ENCODE measurements around the gene MS4A15.

Gene MS4A15

GRCh38 chr11:60792521-60792920 lies 35.9 kb downstream of the MS4A15 start:
- H3K9ac ChIP-seq (ENCODE audit: low read length in 5 of 5): no peak overlapping the region
- H3K9me3 ChIP-seq (ENCODE audit: control insufficient read depth in 5 of 5, low read length in 5 of 5): peaks cover 0 to 11% (median 10%) of the 10 kb centered on the region in 5 donors
- H3K27me3 ChIP-seq (ENCODE audit: control insufficient read depth in 5 of 5, insufficient read depth in 4 of 5, low read length in 5 of 5): peaks cover 0 to 9% (median 0%) of the 10 kb centered on the region in 5 donors

DNA sequence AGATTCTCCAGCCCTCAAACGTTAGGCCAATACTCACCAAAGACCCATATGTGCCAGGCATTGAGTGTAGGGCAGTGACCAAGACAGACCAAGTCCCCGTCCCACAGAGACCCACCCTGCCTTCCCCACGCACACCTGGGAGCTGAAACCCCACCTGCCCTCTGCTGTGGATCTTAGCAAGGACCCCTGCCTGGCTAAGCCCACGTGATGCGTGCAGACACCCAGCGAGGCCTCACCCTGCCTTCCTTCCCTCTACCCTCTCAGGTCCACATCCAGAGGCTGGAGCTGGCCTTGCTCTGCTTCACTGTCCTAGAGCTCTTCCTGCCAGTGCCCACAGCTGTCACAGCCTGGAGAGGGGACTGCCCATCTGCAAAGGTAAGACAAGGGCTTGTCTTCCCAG lies 38.6 kb downstream of the MS4A15 start:
- Histone ChIP-seq H3K27ac (ENCODE audit: low read depth, low read length) (no peak overlapping the region), H3K36me3 (ENCODE audit: control insufficient read depth in 5 of 5, insufficient read depth in 5 of 5, low read length in 5 of 5) (no peaks in the 10 kb centered on the region), H3K4me1 (ENCODE audit: control insufficient read depth in 5 of 5, insufficient read depth in 5 of 5, low read length in 5 of 5) (no peaks in the 10 kb centered on the region), H3K9me3 (ENCODE audit: control insufficient read depth in 5 of 5, low read length in 5 of 5) (peaks cover 0 to 11% (median 10%) of the 10 kb centered on the region in 5 donors), H3K4me3 (ENCODE audit: low read depth in 1 of 5, low read length in 5 of 5) (no peak overlapping the region), H3K9ac (ENCODE audit: low read length in 5 of 5) (no peak overlapping the region), H3K27me3 (ENCODE audit: control insufficient read depth in 5 of 5, insufficient read depth in 4 of 5, low read length in 5 of 5) (peaks cover 0 to 14% (median 0%) of the 10 kb centered on the region in 5 donors)

More at GRCh38 chr11:60792521-60792920, 35.9 kb downstream of the MS4A15 start:
- Histone ChIP-seq H3K36me3 (ENCODE audit: control insufficient read depth in 5 of 5, insufficient read depth in 5 of 5, low read length in 5 of 5) (no peaks in the 10 kb centered on the region), H3K4me1 (ENCODE audit: control insufficient read depth in 5 of 5, insufficient read depth in 5 of 5, low read length in 5 of 5) (peaks cover under 1 to 11% (median 7%) of the 10 kb centered on the region in 5 donors), H3K4me3 (ENCODE audit: low read depth in 1 of 5, low read length in 5 of 5) (no peak overlapping the region), H3K27ac (ENCODE audit: low read depth, low read length) (no peak overlapping the region)

- H3K4me3 ChIP-seq (ENCODE audit: low read depth in 1 of 5, low read length in 5 of 5): no peak overlapping the region
- peaks cover 0 to 12% (median 0%) of the 10 kb centered on the region in 5 donors for H3K27me3 ChIP-seq (ENCODE audit: control insufficient read depth in 5 of 5, insufficient read depth in 4 of 5, low read length in 5 of 5)
- no peaks in the 10 kb centered on the region for H3K36me3 ChIP-seq (ENCODE audit: control insufficient read depth in 5 of 5, insufficient read depth in 5 of 5, low read length in 5 of 5)
- H3K9ac ChIP-seq (ENCODE audit: low read length in 5 of 5): no peak overlapping the region
- peaks cover 0 to 5% (median 0%) of the 10 kb centered on the region in 5 donors for H3K9me3 ChIP-seq (ENCODE audit: control insufficient read depth in 5 of 5, low read length in 5 of 5)
- no peak overlapping the region for H3K27ac ChIP-seq (ENCODE audit: low read depth, low read length)
- no peaks in the 10 kb centered on the region for H3K4me1 ChIP-seq (ENCODE audit: control insufficient read depth in 5 of 5, insufficient read depth in 5 of 5, low read length in 5 of 5)
Observed at GRCh38 chr11:60797846-60798630, 41.4 kb downstream of the MS4A15 start.

DNA sequence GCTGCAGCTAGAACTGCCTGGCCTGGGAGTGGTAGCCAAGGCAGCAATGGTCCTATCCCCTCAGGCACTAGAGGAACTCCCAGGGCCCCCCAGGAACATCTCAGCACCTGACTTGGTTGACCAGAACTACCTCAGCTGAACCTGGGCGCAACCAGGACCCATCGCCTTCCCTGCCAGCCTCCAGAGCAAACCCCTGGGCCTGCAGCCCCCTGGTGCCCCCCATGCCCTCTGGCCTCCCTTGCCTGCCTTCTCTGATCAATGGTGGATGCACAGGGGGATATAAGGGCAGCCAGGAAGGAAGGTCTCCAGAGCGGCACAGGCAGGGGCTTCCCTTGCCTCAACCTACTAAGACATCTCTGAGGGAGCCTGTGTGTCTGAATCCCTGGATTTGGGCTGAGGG lies 42.0 kb downstream of the MS4A15 start:
- peaks cover 0 to 5% (median 0%) of the 10 kb centered on the region in 5 donors for H3K9me3 ChIP-seq (ENCODE audit: control insufficient read depth in 5 of 5, low read length in 5 of 5)
- H3K9ac ChIP-seq (ENCODE audit: low read length in 5 of 5): no peak overlapping the region
- H3K4me1 ChIP-seq (ENCODE audit: control insufficient read depth in 5 of 5, insufficient read depth in 5 of 5, low read length in 5 of 5): no peaks in the 10 kb centered on the region
- H3K4me3 ChIP-seq (ENCODE audit: low read depth in 1 of 5, low read length in 5 of 5): no peak overlapping the region
- H3K27me3 ChIP-seq (ENCODE audit: control insufficient read depth in 5 of 5, insufficient read depth in 4 of 5, low read length in 5 of 5): peaks cover 0 to 12% (median 0%) of the 10 kb centered on the region in 5 donors
- H3K36me3 ChIP-seq (ENCODE audit: control insufficient read depth in 5 of 5, insufficient read depth in 5 of 5, low read length in 5 of 5): no peaks in the 10 kb centered on the region
- no peak overlapping the region for H3K27ac ChIP-seq (ENCODE audit: low read depth, low read length)

- Histone ChIP-seq H3K9ac (ENCODE audit: low read length in 5 of 5) (no peak overlapping the region), H3K27me3 (ENCODE audit: control insufficient read depth in 5 of 5, insufficient read depth in 4 of 5, low read length in 5 of 5) (peaks cover 0 to 10% (median 0%) of the 10 kb centered on the region in 5 donors), H3K4me3 (ENCODE audit: low read depth in 1 of 5, low read length in 5 of 5) (no peak overlapping the region), H3K4me1 (ENCODE audit: control insufficient read depth in 5 of 5, insufficient read depth in 5 of 5, low read length in 5 of 5) (no peaks in the 10 kb centered on the region), H3K9me3 (ENCODE audit: control insufficient read depth in 5 of 5, low read length in 5 of 5) (peaks cover 0 to 5% (median 0%) of the 10 kb centered on the region in 5 donors), H3K27ac (ENCODE audit: low read depth, low read length) (no peak overlapping the region), H3K36me3 (ENCODE audit: control insufficient read depth in 5 of 5, insufficient read depth in 5 of 5, low read length in 5 of 5) (no peaks in the 10 kb centered on the region)
Observed at GRCh38 chr11:60801194-60801593, 44.5 kb downstream of the MS4A15 start.

DNA sequence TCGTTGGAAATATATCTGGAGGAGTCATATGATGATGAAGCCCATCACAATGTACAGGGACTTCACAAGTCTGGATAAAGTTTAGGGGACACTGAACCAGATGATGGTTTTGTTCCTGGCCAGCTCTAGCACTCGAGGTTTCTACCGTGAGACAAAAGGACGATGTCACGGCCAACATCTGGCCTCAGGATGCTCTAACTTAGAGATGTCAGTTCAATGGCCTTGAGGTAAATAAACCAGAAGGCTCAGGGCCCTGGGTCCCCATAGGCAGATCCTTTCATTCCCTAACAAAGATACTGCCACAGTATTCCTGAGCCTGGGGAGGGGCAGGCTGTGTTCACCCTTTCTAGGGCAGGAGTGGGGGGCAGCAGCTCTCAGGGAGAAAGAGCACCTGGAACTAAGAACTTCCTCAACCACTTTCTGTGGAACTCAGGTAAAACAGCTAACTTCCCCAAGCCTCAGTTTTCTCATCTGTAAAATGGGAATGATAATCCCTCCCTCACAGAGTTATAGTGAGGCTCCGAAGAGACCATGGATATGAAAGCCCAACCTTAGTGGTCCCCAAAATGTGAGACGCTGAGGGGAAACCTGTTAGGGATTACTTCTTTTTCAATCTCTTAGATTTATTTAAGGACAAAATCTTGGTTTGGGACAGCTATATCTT lies 46.7 kb downstream of the MS4A15 start:
- H3K27ac ChIP-seq (ENCODE audit: low read depth, low read length): no peak overlapping the region
- H3K36me3 ChIP-seq (ENCODE audit: control insufficient read depth in 5 of 5, insufficient read depth in 5 of 5, low read length in 5 of 5): no peaks in the 10 kb centered on the region
- no peaks in the 10 kb centered on the region for H3K4me1 ChIP-seq (ENCODE audit: control insufficient read depth in 5 of 5, insufficient read depth in 5 of 5, low read length in 5 of 5)
- no peak overlapping the region for H3K9ac ChIP-seq (ENCODE audit: low read length in 5 of 5)
- H3K9me3 ChIP-seq (ENCODE audit: control insufficient read depth in 5 of 5, low read length in 5 of 5): no peaks in the 10 kb centered on the region
- H3K4me3 ChIP-seq (ENCODE audit: low read depth in 1 of 5, low read length in 5 of 5): no peak overlapping the region
- peaks cover 0 to 3% (median 0%) of the 10 kb centered on the region in 5 donors for H3K27me3 ChIP-seq (ENCODE audit: control insufficient read depth in 5 of 5, insufficient read depth in 4 of 5, low read length in 5 of 5)

DNA sequence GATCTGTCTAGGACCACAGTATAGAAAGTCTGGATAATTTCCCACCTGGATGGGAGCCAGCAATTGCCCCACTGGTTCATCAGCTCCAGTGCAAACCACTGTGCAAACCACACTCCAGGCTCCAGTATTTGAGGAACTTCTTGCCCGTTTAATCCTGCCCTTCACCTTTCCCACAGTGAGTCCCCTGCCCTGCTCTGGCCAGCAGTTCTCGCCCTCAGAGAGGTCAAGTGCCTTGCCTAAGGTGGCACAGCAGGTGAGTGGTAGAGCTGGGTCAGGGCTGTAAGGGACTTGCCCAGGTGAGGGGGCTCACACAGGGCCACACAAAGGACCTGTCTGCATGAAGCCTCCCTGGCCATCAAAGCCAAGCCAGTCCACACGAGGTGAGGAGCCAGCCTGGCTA lies 52.6 kb downstream of the MS4A15 start:
- peaks cover 0 to 14% (median 0%) of the 10 kb centered on the region in 5 donors for H3K4me1 ChIP-seq (ENCODE audit: control insufficient read depth in 5 of 5, insufficient read depth in 5 of 5, low read length in 5 of 5)
- H3K4me3 ChIP-seq (ENCODE audit: low read depth in 1 of 5, low read length in 5 of 5): no peak overlapping the region
- no peaks in the 10 kb centered on the region for H3K9me3 ChIP-seq (ENCODE audit: control insufficient read depth in 5 of 5, low read length in 5 of 5)
- no peaks in the 10 kb centered on the region for H3K36me3 ChIP-seq (ENCODE audit: control insufficient read depth in 5 of 5, insufficient read depth in 5 of 5, low read length in 5 of 5)
- H3K27me3 ChIP-seq (ENCODE audit: control insufficient read depth in 5 of 5, insufficient read depth in 4 of 5, low read length in 5 of 5): peaks cover 0 to 7% (median 5%) of the 10 kb centered on the region in 5 donors
- H3K27ac ChIP-seq (ENCODE audit: low read depth, low read length): no peak overlapping the region
- H3K9ac ChIP-seq (ENCODE audit: low read length in 5 of 5): no peak overlapping the region

- H3K27me3 ChIP-seq (ENCODE audit: control insufficient read depth in 5 of 5, insufficient read depth in 4 of 5, low read length in 5 of 5): peaks cover 0 to 7% (median 5%) of the 10 kb centered on the region in 5 donors
- no peak overlapping the region for H3K4me3 ChIP-seq (ENCODE audit: low read depth in 1 of 5, low read length in 5 of 5)
- no peaks in the 10 kb centered on the region for H3K9me3 ChIP-seq (ENCODE audit: control insufficient read depth in 5 of 5, low read length in 5 of 5)
- no peaks in the 10 kb centered on the region for H3K36me3 ChIP-seq (ENCODE audit: control insufficient read depth in 5 of 5, insufficient read depth in 5 of 5, low read length in 5 of 5)
- H3K9ac ChIP-seq (ENCODE audit: low read length in 5 of 5): no peak overlapping the region
- peaks cover 0 to 14% (median 0%) of the 10 kb centered on the region in 5 donors for H3K4me1 ChIP-seq (ENCODE audit: control insufficient read depth in 5 of 5, insufficient read depth in 5 of 5, low read length in 5 of 5)
- no peak overlapping the region for H3K27ac ChIP-seq (ENCODE audit: low read depth, low read length)
Observed at GRCh38 chr11:60809691-60810090, 53.0 kb downstream of the MS4A15 start.

DNA sequence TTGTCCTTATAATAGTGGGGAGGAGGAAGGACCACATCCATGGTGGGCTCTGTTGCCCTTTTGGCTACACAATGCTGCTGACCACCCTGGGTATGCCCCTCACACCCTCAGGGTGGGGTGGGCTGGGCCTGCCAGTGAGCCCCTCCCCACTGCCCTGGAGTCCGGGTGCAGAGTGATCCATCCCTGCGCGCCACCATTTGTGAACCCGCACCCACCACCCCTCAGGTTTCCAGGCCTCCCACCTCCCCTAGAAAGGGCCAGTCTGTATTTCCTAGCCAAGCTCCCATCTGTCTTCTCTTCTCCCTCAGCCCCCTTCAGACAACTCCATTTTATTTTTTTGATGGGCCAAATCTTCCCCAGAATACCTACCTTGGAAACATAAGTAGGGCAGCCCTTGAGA lies 53.5 kb downstream of the MS4A15 start:
- H3K4me3 ChIP-seq (ENCODE audit: low read depth in 1 of 5, low read length in 5 of 5): no peak overlapping the region
- H3K27ac ChIP-seq (ENCODE audit: low read depth, low read length): no peak overlapping the region
- no peaks in the 10 kb centered on the region for H3K9me3 ChIP-seq (ENCODE audit: control insufficient read depth in 5 of 5, low read length in 5 of 5)
- H3K27me3 ChIP-seq (ENCODE audit: control insufficient read depth in 5 of 5, insufficient read depth in 4 of 5, low read length in 5 of 5): peaks cover 0 to 7% (median 5%) of the 10 kb centered on the region in 5 donors
- peaks cover 0 to 14% (median 0%) of the 10 kb centered on the region in 5 donors for H3K4me1 ChIP-seq (ENCODE audit: control insufficient read depth in 5 of 5, insufficient read depth in 5 of 5, low read length in 5 of 5)
- H3K36me3 ChIP-seq (ENCODE audit: control insufficient read depth in 5 of 5, insufficient read depth in 5 of 5, low read length in 5 of 5): no peaks in the 10 kb centered on the region
- H3K9ac ChIP-seq (ENCODE audit: low read length in 5 of 5): peak overlapping the region in 1 of 5 donors; percentile 6

GRCh38 chr11:60810569-60810968 lies 53.9 kb downstream of the MS4A15 start:
- H3K4me1 ChIP-seq (ENCODE audit: control insufficient read depth in 5 of 5, insufficient read depth in 5 of 5, low read length in 5 of 5): peaks cover 0 to 14% (median 0%) of the 10 kb centered on the region in 5 donors
- peak overlapping the region in 1 of 5 donors; percentile 6 for H3K9ac ChIP-seq (ENCODE audit: low read length in 5 of 5)
- peaks cover 0 to 7% (median 5%) of the 10 kb centered on the region in 5 donors for H3K27me3 ChIP-seq (ENCODE audit: control insufficient read depth in 5 of 5, insufficient read depth in 4 of 5, low read length in 5 of 5)
- H3K36me3 ChIP-seq (ENCODE audit: control insufficient read depth in 5 of 5, insufficient read depth in 5 of 5, low read length in 5 of 5): no peaks in the 10 kb centered on the region
- H3K4me3 ChIP-seq (ENCODE audit: low read depth in 1 of 5, low read length in 5 of 5): no peak overlapping the region
- H3K9me3 ChIP-seq (ENCODE audit: control insufficient read depth in 5 of 5, low read length in 5 of 5): no peaks in the 10 kb centered on the region
- no peak overlapping the region for H3K27ac ChIP-seq (ENCODE audit: low read depth, low read length)
